A549 (cell line): Measurements from ENCODE around the gene TBL1XR1.

Experiments used
- CEBPB ChIP-seq, 2 experiments: fragments of >200 bp in 1 of 2; sonication (Bioruptor Twin) in 1 of 2; formaldehyde crosslinking in 1 of 2; IDR thresholded peaks; 2 replicates each; pipeline ENCODE4 v1.6.1; 2012 to 2016
- CHD2 ChIP-seq: fragments of 150-350 bp; IDR thresholded peaks from 2 replicates; pipeline ENCODE4 v1.6.1; 2014; ENCODE audit warnings: low read length; ENCODE audit not compliant: partially characterized antibody
- CHD4 ChIP-seq: fragments of 200-600 bp; sonication (generic); IDR thresholded peaks from 2 replicates; pipeline ENCODE4 v1.6.1; 2016; ENCODE audit warnings: antibody characterized with exemption, mild to moderate bottlenecking, borderline replicate concordance
- EP300 ChIP-seq, 2 experiments: fragments of >200 bp; sonication (Bioruptor Twin); formaldehyde crosslinking; IDR thresholded peaks; 2 replicates in 1 of 2; 3 replicates in 1 of 2; pipeline ENCODE4 v1.6.1; 2016 to 2017
- MYC ChIP-seq: IDR thresholded peaks from 2 replicates; pipeline ENCODE4 v1.6.1; 2012; ENCODE audit warnings: mild to moderate bottlenecking, inconsistent platforms, low read length, improper control_type of control experiment, borderline replicate concordance
- POLR2A ChIP-seq: IDR thresholded peaks from 2 replicates; pipeline ENCODE4 v1.6.1; 2012; ENCODE audit warnings: mild to moderate bottlenecking, low read length
- POLR2AphosphoS2 ChIP-seq: conservative IDR thresholded peaks from 2 replicates; pipeline ENCODE4 v1.6.1; 2012; ENCODE audit warnings: low read length, improper control_type of control experiment, inconsistent platforms
- RAD21 ChIP-seq, 2 experiments: fragments of >200 bp in 1 of 2; sonication (Bioruptor Twin) in 1 of 2; formaldehyde crosslinking in 1 of 2; IDR thresholded peaks in 1 of 2; conservative IDR thresholded peaks in 1 of 2; 2 replicates in 1 of 2; 3 replicates in 1 of 2; pipeline ENCODE4 v1.6.1; 2012 to 2018; ENCODE audit warnings: inconsistent platforms in 1 of 2
- TF ChIP-seq, protein P1 (sequence below): fragments of >200 bp; sonication (Bioruptor Twin); formaldehyde crosslinking; IDR thresholded peaks from 3 replicates; pipeline ENCODE4 v1.5.1; 2016
- TF ChIP-seq, protein P2 (sequence below): IDR thresholded peaks from 2 replicates; pipeline ENCODE4 v1.6.1; 2012

DNA sequence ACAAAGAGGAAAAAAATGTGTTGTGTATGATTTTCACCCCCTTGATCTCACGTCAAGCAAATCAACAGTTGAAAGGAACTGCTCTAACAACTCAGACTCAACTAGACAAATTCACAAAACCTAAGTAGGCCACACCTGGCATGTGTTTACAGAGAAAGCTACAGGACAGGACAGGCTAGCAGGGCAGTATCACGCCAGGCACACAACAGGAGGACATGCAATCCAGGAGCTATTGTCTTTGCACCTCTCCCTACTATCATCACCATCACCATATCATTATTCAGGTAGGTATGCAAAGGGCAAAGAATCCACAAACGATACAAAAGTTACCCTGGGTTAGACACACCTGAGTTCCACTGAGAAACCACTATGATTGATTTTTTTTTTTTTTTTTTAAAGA is 86.4 kb downstream of the TBL1XR1 start:
- TF ChIP-seq CHD2 (no peak), POLR2AphosphoS2 (no peak), CHD4 (no peak), EP300 (IDR thresholded peaks at IDR 0.05) (no peak), POLR2A (no peak), RAD21 (conservative IDR thresholded peaks at IDR 0.05 in 1 of 2, IDR thresholded peaks at IDR 0.05 in 1 of 2) (no peak), CEBPB (IDR thresholded peaks at IDR 0.05) (no peak), MYC (no peak)
- TF ChIP-seq, protein P1, sequence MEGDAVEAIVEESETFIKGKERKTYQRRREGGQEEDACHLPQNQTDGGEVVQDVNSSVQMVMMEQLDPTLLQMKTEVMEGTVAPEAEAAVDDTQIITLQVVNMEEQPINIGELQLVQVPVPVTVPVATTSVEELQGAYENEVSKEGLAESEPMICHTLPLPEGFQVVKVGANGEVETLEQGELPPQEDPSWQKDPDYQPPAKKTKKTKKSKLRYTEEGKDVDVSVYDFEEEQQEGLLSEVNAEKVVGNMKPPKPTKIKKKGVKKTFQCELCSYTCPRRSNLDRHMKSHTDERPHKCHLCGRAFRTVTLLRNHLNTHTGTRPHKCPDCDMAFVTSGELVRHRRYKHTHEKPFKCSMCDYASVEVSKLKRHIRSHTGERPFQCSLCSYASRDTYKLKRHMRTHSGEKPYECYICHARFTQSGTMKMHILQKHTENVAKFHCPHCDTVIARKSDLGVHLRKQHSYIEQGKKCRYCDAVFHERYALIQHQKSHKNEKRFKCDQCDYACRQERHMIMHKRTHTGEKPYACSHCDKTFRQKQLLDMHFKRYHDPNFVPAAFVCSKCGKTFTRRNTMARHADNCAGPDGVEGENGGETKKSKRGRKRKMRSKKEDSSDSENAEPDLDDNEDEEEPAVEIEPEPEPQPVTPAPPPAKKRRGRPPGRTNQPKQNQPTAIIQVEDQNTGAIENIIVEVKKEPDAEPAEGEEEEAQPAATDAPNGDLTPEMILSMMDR = no peak
- TF ChIP-seq, protein P2, sequence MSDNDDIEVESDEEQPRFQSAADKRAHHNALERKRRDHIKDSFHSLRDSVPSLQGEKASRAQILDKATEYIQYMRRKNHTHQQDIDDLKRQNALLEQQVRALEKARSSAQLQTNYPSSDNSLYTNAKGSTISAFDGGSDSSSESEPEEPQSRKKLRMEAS = no peak
